Heart right ventricle (tissue), 16 donors: ENCODE data around the gene ZDHHC18. TPM values are rescaled to one million over a fixed set of nuclear protein-coding genes. Genes with fewer than 3 reads are reported as not detected.

Source experiments
- ATAC-seq, 8 donors: fragments of 200-7000 bp; cut with Tn5 transposase; one replicate each; pipeline ENCODE4 v1.9.1; 2020; ENCODE audit warnings: mild to moderate bottlenecking in 8 of 8, moderate library complexity in 8 of 8, moderate number of reproducible peaks in 1 of 8
- DNase-seq, 2 donors: peaks; one replicate each; pipeline ENCODE4 v3.0.0-alpha.2; 2020
- H3K27ac ChIP-seq, 10 donors: fragments of 200-600 bp; sonication (generic) in 2 of 10; one replicate each; pipeline versions ENCODE4 v1.5.0 to v1.8.0; 2020 to 2022; ENCODE audit warnings: mild to moderate bottlenecking in 3 of 10
- H3K27me3 ChIP-seq, 7 donors: fragments of 200-600 bp; one replicate each; pipeline ENCODE4 v1.8.0; 2021 to 2022; ENCODE audit warnings: mild to moderate bottlenecking in 2 of 7
- H3K36me3 ChIP-seq, 9 donors: fragments of 200-600 bp; sonication (generic) in 1 of 9; one replicate each; pipeline versions ENCODE4 v1.5.0 to v1.8.0; 2020 to 2022; ENCODE audit warnings: mild to moderate bottlenecking in 2 of 9
- H3K4me1 ChIP-seq, 9 donors: fragments of 200-600 bp; sonication (generic) in 1 of 9; one replicate each; pipeline versions ENCODE4 v1.5.0 to v1.8.0; 2020 to 2022; ENCODE audit warnings: mild to moderate bottlenecking in 4 of 9
- H3K4me3 ChIP-seq, 10 donors: fragments of 200-600 bp; sonication (generic) in 2 of 10; one replicate each; pipeline versions ENCODE4 v1.5.0 to v1.8.0; 2020 to 2022; ENCODE audit warnings: mild to moderate bottlenecking in 7 of 10, moderate library complexity in 2 of 10
- H3K9me3 ChIP-seq, 11 donors: fragments of 200-600 bp in 10 of 11; sonication (generic) in 2 of 11; one replicate each; pipeline versions ENCODE4 v1.5.0 to v1.8.0; 2013 to 2022; ENCODE audit warnings: mild to moderate bottlenecking in 2 of 11, control low read depth in 1 of 11, moderate library complexity in 1 of 11
- CTCF ChIP-seq, 9 donors: fragments of 200-600 bp; sonication (generic) in 2 of 9; IDR thresholded peaks; one replicate each; pipeline versions ENCODE4 v1.5.0 to v1.8.0; 2021 to 2022; ENCODE audit warnings: antibody characterized with exemption in 9 of 9, mild to moderate bottlenecking in 5 of 9, moderate library complexity in 1 of 9
- WGBS, 2 donors: extraction: QIAGEN DNeasy Blood & Tissue Kit; methylation state at CpG; one replicate each; pipeline ENCODE4 v1.1.7; 2013; ENCODE audit warnings: inconsistent platforms in 1 of 2; 5-methylcytosine and 5-hydroxymethylcytosine counted together
- intact Hi-C, 10 donors: fragments of 100-400 bp; cut with DNase I; formaldehyde crosslinking; loops; one replicate each; pipeline versions ENCODE4 v1.11.1 to v1.14.2; 2022
- polyA plus RNA-seq, 2 donors: library from polyadenylated mRNA; stranded (reverse); fragments of 200-250 nt; gene quantifications; one replicate each; pipeline ENCODE4 v1.2.3, GENCODE V29; 2013
- total RNA-seq, 10 donors: library from RNA; stranded (reverse); fragmentation: NEBNext Ultra II Directional in 3 of 10; extraction: Animal tissue kit (Norgen Biotek cat#: 25700) in 3 of 10; gene quantifications; one replicate each; pipeline versions ENCODE4 v1.2.1 to v1.2.4, GENCODE V29; 2021 to 2023
- donor health status: Arrhythmogenic right ventricular cardiomyopathy.
- donor health status: ischemic (EF 13 %, LVEDD 7.1; RV severe dilation, severe dysfunction).
- donor health status: healthy with polysubstance abuse.
- donor health status: DM: no; HTN: yes; CAD: no.
- donor health status: DM: no; HTN: no; CAD: no.
- donor health status: ischemic (EF 25% LVEDD 6.9; RV normal size, moderate dysfunction).
- donor health status: ischemic (EF 25% LVEDD 5.7; RV mildly dilated, moderate dysfunction).
- donor health status: healthy.
- donor health status: DM: yes; HTN: yes; CAD: no.
- donor health status: Ischemic cardiomyopathy.
- donor health status: ischemic (EF 35%, LVEDD 5.7; RV mildly dilated, moderate dysfunction).
- donor health status: nonischemic (EF 11% LVEDD 7.7; RV severe dilation, severe dysfunction).
- donor health status: DM: yes; HTN: yes; CAD: no.
- donor health status: PGD.
- donor health status: ischemic (EF 29% LVEDD 5.4; RV normal size, mild dysfunction).
- donor health status: nonischemic (EF 23%, LVEDD 6.1; RV moderate dilation, normal function).

The ZDHHC18 gene
- total and polyA plus RNA-seq, 12 donors = 7.4 to 19.1 (median 11.8) TPM

GRCh38 chr1:26811057-26811456, 15.4 kb upstream of the ZDHHC18 start:
- Histone ChIP-seq H3K36me3 (no peaks in the 10 kb centered on the region), H3K4me3 (no peak overlapping the region), H3K27me3 (no peaks in the 10 kb centered on the region), H3K27ac (no peak overlapping the region), H3K9me3 (peaks cover 0 to 4% (median 0%) of the 10 kb centered on the region in 11 donors), H3K4me1 (peaks cover 0 to 13% (median 0%) of the 10 kb centered on the region in 9 donors)
- TF ChIP-seq CTCF (IDR thresholded peaks at IDR 0.05) = no peak
- ATAC-seq (no peak), DNase-seq (no peak)
- WGBS, 2 donors = 76 to 82% methylated on average over 4 of the region's 4 CpGs
- intact Hi-C loops = loop anchor here in 8 of 10 donors (2.0 to 10.0 kb wide), 4 partner anchors 64 to 1084 kb away; no protein-coding TSS in a partner anchor

DNA sequence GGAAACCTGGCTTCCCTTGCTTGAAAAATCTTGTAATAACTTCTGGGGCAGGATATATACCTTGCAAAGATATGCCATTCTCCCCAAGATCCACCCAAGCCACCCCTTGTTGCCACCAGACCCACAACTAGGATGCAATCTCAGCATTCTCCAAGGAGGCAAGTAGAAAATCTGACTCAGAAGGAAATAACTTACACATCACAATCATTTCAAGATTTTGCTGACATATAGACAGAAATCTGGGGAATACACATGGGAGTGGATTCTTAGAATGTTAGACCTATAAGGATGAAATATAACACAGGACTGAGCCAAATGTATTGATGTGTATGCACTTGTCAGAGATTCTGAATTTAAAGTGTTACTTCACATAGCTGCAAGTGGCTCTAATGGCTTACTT, 14.8 kb upstream of the ZDHHC18 start:
- intact Hi-C loops = loop anchor here in 8 of 10 donors (2.0 to 10.0 kb wide), 4 partner anchors 63 to 1084 kb away; no protein-coding TSS in a partner anchor
- TF ChIP-seq CTCF (IDR thresholded peaks at IDR 0.05) = no peak
- H3K27ac ChIP-seq = no peak overlapping the region
- DNase-seq (no peak), ATAC-seq (no peak)
- no peaks in the 10 kb centered on the region for H3K27me3 ChIP-seq
- H3K36me3 ChIP-seq = no peaks in the 10 kb centered on the region
- no peak overlapping the region for H3K4me3 ChIP-seq
- peaks cover 0 to 13% (median 0%) of the 10 kb centered on the region in 9 donors for H3K4me1 ChIP-seq
- peaks cover 0 to 4% (median 0%) of the 10 kb centered on the region in 11 donors for H3K9me3 ChIP-seq

DNA sequence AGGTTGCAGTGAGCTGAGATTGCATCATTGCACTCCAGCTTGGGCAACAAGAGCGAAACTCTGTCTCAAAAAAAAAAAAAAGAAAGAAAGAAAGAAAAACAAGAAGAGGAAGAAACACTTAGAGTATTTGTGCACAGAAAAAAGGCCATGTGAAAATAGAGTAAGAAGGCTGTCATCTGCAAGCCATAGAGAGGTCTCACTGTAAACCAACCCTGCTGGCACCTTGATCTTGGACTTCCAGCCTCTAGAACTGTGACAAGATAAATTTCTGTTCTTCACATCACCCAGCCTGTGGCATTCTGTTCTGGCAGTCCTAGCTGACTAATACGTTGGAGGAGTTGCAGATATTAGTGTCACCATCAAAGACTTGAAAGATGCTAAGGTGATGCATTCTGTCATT, 12.1 kb upstream of the ZDHHC18 start:
- intact Hi-C loops = loop anchor here in 7 of 10 donors (5.0 to 10.0 kb wide), 3 partner anchors 60 to 1087 kb away; no protein-coding TSS in a partner anchor
- ATAC-seq (no peak), DNase-seq (no peak)
- TF ChIP-seq CTCF (IDR thresholded peaks at IDR 0.05) = no peak
- no peak overlapping the region for H3K4me3 ChIP-seq
- H3K27ac ChIP-seq = no peak overlapping the region
- 90 to 92% methylated on average over 2 of the region's 2 CpGs for WGBS, 2 donors
- no peaks in the 10 kb centered on the region for H3K36me3 ChIP-seq
- H3K9me3 ChIP-seq = peaks cover 0 to 4% (median 0%) of the 10 kb centered on the region in 11 donors
- H3K4me1 ChIP-seq = peaks cover 0 to 13% (median 0%) of the 10 kb centered on the region in 9 donors
- no peaks in the 10 kb centered on the region for H3K27me3 ChIP-seq

DNA sequence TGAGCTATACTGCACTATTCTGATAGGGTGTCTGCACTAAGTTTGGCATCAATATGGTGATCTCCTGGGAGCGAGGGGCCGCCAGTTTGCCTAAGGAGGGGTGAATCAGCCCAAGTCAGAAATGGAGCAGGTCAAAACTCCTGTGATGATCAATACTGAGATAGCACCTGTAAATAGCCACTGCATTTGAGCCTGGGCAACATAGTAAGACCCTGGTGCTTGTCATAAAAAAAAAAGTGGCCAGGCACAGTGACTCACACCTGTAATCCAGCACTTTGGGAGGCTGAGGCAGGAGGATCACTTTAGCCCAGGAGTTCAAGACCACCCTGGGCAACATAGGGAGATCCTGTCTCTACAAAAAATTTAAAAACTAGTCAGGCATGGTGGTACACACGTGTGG, 11.6 kb upstream of the ZDHHC18 start:
- DNase-seq = no peak
- intact Hi-C loops = loop anchor here in 7 of 10 donors (5.0 to 10.0 kb wide), 3 partner anchors 60 to 1088 kb away; no protein-coding TSS in a partner anchor
- H3K4me1 ChIP-seq = peaks cover 0 to 13% (median 0%) of the 10 kb centered on the region in 9 donors
- no peak overlapping the region for H3K27ac ChIP-seq
- H3K27me3 ChIP-seq = no peaks in the 10 kb centered on the region
- whole genome bisulfite sequencing, 2 donors = 93 to 94% methylated on average over 3 of the region's 3 CpGs
- no peak for TF ChIP-seq CTCF (IDR thresholded peaks at IDR 0.05)
- no peak for ATAC-seq
- H3K4me3 ChIP-seq = no peak overlapping the region
- H3K9me3 ChIP-seq = peaks cover 0 to 4% (median 0%) of the 10 kb centered on the region in 11 donors
- no peaks in the 10 kb centered on the region for H3K36me3 ChIP-seq
